ENCODE measurements around the gene MITF.

The MITF gene

GRCh38 chr3:69761896-69762767, 22.9 kb downstream of the MITF start:
- DNase-seq: peak; percentile 82

GRCh38 chr3:69762768-69763229, 23.5 kb downstream of the MITF start:
- DNase-seq: no peak

GRCh38 chr3:69763458-69763857, 24.2 kb downstream of the MITF start:
- DNase-seq: no peak

- DNase-seq: no peak
Observed at GRCh38 chr3:69764121-69764741, 25.0 kb downstream of the MITF start.

GRCh38 chr3:69764861-69765260, 25.6 kb downstream of the MITF start:
- peak; percentile 74 for DNase-seq

- no peak for DNase-seq
Observed at GRCh38 chr3:69766638-69767037, 27.4 kb downstream of the MITF start.

- no peak for DNase-seq
Observed at GRCh38 chr3:69767571-69767970, 28.3 kb downstream of the MITF start.

- DNase-seq: peak; percentile 37
Observed at GRCh38 chr3:69768438-69768837, 29.2 kb downstream of the MITF start.

- peak; percentile 82 for DNase-seq
Observed at GRCh38 chr3:69770219-69770618, 31.0 kb downstream of the MITF start.

GRCh38 chr3:69770976-69771634, 31.8 kb downstream of the MITF start:
- peak; percentile 26 for DNase-seq

- DNase-seq: no peak
Observed at GRCh38 chr3:69772152-69772867, 33.0 kb downstream of the MITF start.

GRCh38 chr3:69774029-69774428, 34.8 kb downstream of the MITF start:
- DNase-seq: no peak

GRCh38 chr3:69775751-69776150, 36.5 kb downstream of the MITF start:
- DNase-seq: no peak

GRCh38 chr3:69776289-69776688, 37.0 kb downstream of the MITF start:
- no peak for DNase-seq

GRCh38 chr3:69776920-69777581, 37.8 kb downstream of the MITF start:
- no peak for DNase-seq

GRCh38 chr3:69777582-69777967, 38.3 kb downstream of the MITF start:
- DNase-seq: no peak

GRCh38 chr3:69781593-69781992, 42.3 kb downstream of the MITF start:
- no peak for DNase-seq

GRCh38 chr3:69784954-69785514, 45.8 kb downstream of the MITF start:
- peak; percentile 16 for DNase-seq

GRCh38 chr3:69785769-69786320, 46.6 kb downstream of the MITF start:
- no peak for DNase-seq

GRCh38 chr3:69786854-69787253, 47.6 kb downstream of the MITF start:
- no peak for DNase-seq

GRCh38 chr3:69787436-69788168, 48.3 kb downstream of the MITF start:
- peak; percentile 56 for DNase-seq

All from NCI-H226 (cell line).